ENCODE measurements around the gene CORO6.

Gene CORO6

GRCh38 chr17:29608986-29609385 is 13.7 kb downstream of the CORO6 start:
- no peaks in the 10 kb centered on the region for H3K9me2 ChIP-seq (replicated peaks; ENCODE audit: insufficient read depth, low read length)
- no peak overlapping the region for H3K9ac ChIP-seq (ENCODE audit: low read length)
- no peaks in the 10 kb centered on the region for H3K9me3 ChIP-seq (replicated peaks; ENCODE audit: insufficient read depth, low read length)
- no peak overlapping the region for H3K4me2 ChIP-seq (ENCODE audit: low read depth, low read length)
- H3K4me1 ChIP-seq (ENCODE audit: low read length), result 0 out of 2 replicates have a peak, but pooled peaks cover 3% of the 10 kb centered on the region
- no peak overlapping the region for H3K4me3 ChIP-seq (ENCODE audit: low read length)
- H3K36me3 ChIP-seq (replicated peaks; ENCODE audit: insufficient read depth, low read length), result no peaks in the 10 kb centered on the region
- no peak overlapping the region for H3K27ac ChIP-seq (ENCODE audit: low read length)
- DNase-seq, result no peak
- TF ChIP-seq EZH2phosphoT487 (IDR thresholded peaks at IDR 0.05; ENCODE audit: low read length) (no peak), EZH2 (optimal IDR thresholded peaks at IDR 0.05; ENCODE audit: low read depth, low read length) (no peak)
- TF ChIP-seq, protein P1, sequence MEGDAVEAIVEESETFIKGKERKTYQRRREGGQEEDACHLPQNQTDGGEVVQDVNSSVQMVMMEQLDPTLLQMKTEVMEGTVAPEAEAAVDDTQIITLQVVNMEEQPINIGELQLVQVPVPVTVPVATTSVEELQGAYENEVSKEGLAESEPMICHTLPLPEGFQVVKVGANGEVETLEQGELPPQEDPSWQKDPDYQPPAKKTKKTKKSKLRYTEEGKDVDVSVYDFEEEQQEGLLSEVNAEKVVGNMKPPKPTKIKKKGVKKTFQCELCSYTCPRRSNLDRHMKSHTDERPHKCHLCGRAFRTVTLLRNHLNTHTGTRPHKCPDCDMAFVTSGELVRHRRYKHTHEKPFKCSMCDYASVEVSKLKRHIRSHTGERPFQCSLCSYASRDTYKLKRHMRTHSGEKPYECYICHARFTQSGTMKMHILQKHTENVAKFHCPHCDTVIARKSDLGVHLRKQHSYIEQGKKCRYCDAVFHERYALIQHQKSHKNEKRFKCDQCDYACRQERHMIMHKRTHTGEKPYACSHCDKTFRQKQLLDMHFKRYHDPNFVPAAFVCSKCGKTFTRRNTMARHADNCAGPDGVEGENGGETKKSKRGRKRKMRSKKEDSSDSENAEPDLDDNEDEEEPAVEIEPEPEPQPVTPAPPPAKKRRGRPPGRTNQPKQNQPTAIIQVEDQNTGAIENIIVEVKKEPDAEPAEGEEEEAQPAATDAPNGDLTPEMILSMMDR (IDR thresholded peaks at IDR 0.05; ENCODE audit: low read length), result no peak
- no peaks in the 10 kb centered on the region for H4K20me1 ChIP-seq (ENCODE audit: insufficient read depth, low read length)
- no peaks in the 10 kb centered on the region for H3K79me2 ChIP-seq (ENCODE audit: low read length)
- H2AFZ ChIP-seq (ENCODE audit: low read length), result no peak overlapping the region
- no peaks in the 10 kb centered on the region for H3K27me3 ChIP-seq (replicated peaks; ENCODE audit: insufficient read depth, low read length)
- H3F3A ChIP-seq (ENCODE audit: insufficient read depth, low read length), result no peaks in the 10 kb centered on the region

GRCh38 chr17:29607557-29608195 is 15.0 kb downstream of the CORO6 start:
- no peaks in the 10 kb centered on the region for H3K27me3 ChIP-seq (replicated peaks; ENCODE audit: insufficient read depth, low read length)
- no peaks in the 10 kb centered on the region for H3K9me2 ChIP-seq (replicated peaks; ENCODE audit: insufficient read depth, low read length)
- TF ChIP-seq, protein P1 (IDR thresholded peaks at IDR 0.05; ENCODE audit: low read length), result no peak
- TF ChIP-seq EZH2 (optimal IDR thresholded peaks at IDR 0.05; ENCODE audit: low read depth, low read length) (no peak), EZH2phosphoT487 (IDR thresholded peaks at IDR 0.05; ENCODE audit: low read length) (no peak)
- no peaks in the 10 kb centered on the region for H3K9me3 ChIP-seq (replicated peaks; ENCODE audit: insufficient read depth, low read length)
- H3F3A ChIP-seq (ENCODE audit: insufficient read depth, low read length), result no peaks in the 10 kb centered on the region
- H3K4me3 ChIP-seq (ENCODE audit: low read length), result no peak overlapping the region
- no peaks in the 10 kb centered on the region for H3K79me2 ChIP-seq (ENCODE audit: low read length)
- no peak overlapping the region for H3K4me2 ChIP-seq (ENCODE audit: low read depth, low read length)
- no peak overlapping the region for H3K9ac ChIP-seq (ENCODE audit: low read length)
- no peak overlapping the region for H2AFZ ChIP-seq (ENCODE audit: low read length)
- H3K4me1 ChIP-seq (ENCODE audit: low read length), result no peaks in the 10 kb centered on the region
- no peaks in the 10 kb centered on the region for H4K20me1 ChIP-seq (ENCODE audit: insufficient read depth, low read length)
- no peak overlapping the region for H3K27ac ChIP-seq (ENCODE audit: low read length)
- no peaks in the 10 kb centered on the region for H3K36me3 ChIP-seq (replicated peaks; ENCODE audit: insufficient read depth, low read length)
- DNase-seq, result no peak

DNA sequence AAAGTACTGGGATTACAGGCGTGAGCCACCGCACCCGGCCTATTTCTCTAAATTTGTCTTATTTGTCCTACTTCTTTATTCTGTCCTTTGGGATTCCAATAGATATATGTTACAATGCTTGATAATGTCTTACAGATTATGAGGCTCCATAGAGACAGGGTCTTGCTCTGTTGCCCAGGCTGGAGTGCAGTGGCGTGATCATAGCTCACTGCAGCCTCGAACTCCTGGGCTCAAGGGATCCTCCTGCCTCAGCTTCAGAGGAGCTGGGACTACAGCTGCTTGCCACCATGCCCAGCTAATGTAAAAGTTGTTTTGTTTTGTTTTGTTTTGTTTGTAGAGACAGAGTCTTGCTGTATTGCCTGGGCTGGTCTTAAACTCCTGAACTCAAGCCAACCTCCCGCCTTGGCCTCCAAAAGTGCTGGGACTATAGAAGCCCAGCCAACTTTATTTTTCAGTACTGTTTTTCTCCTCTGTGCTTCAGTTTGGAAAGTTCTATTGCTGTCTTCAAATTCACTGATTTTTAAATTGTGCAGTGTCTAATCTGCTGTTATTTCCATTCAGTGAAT is 19.5 kb downstream of the CORO6 start:
- H2AFZ ChIP-seq (ENCODE audit: low read length), result no peak overlapping the region
- peaks cover 14% of the 10 kb centered on the region for H3K4me1 ChIP-seq (ENCODE audit: low read length)
- no peaks in the 10 kb centered on the region for H3K79me2 ChIP-seq (ENCODE audit: low read length)
- no peaks in the 10 kb centered on the region for H3K36me3 ChIP-seq (replicated peaks; ENCODE audit: insufficient read depth, low read length)
- no peak overlapping the region for H3K27ac ChIP-seq (ENCODE audit: low read length)
- no peaks in the 10 kb centered on the region for H4K20me1 ChIP-seq (ENCODE audit: insufficient read depth, low read length)
- H3K9me2 ChIP-seq (replicated peaks; ENCODE audit: insufficient read depth, low read length), result no peaks in the 10 kb centered on the region
- H3K27me3 ChIP-seq (replicated peaks; ENCODE audit: insufficient read depth, low read length), result no peaks in the 10 kb centered on the region
- H3K9me3 ChIP-seq (replicated peaks; ENCODE audit: insufficient read depth, low read length), result no peaks in the 10 kb centered on the region
- 0 out of 2 replicates have a peak, but pooled peaks cover 5% of the 10 kb centered on the region for H3F3A ChIP-seq (ENCODE audit: insufficient read depth, low read length)
- no peak overlapping the region for H3K4me2 ChIP-seq (ENCODE audit: low read depth, low read length)
- H3K4me3 ChIP-seq (ENCODE audit: low read length), result no peak overlapping the region
- DNase-seq, result no peak
- H3K9ac ChIP-seq (ENCODE audit: low read length), result no peak overlapping the region
- TF ChIP-seq EZH2phosphoT487 (IDR thresholded peaks at IDR 0.05; ENCODE audit: low read length) (no peak), EZH2 (optimal IDR thresholded peaks at IDR 0.05; ENCODE audit: low read depth, low read length) (no peak)
- TF ChIP-seq, protein P1 (IDR thresholded peaks at IDR 0.05; ENCODE audit: low read length), result no peak
